Measurements from ENCODE around the gene RABEP1. TPM values are rescaled to one million over a fixed set of nuclear protein-coding genes. Genes with fewer than 3 reads are reported as not detected.

The RABEP1 gene
- total and polyA plus RNA-seq, 9 of the 15 experiments (the other 6 are each of a cell fraction or from before 2014, with no cell fraction given): 8.2 to 38.9 (median 30.3) TPM

- TF ChIP-seq HNRNPK (IDR thresholded peaks at IDR 0.05; ENCODE audit: low read depth, low read length, poor library complexity, severe bottlenecking) (no peak), PML (IDR thresholded peaks at IDR 0.05; ENCODE audit: low read length) (peak; percentile 65; the same call in 1 of the 2 replicates), NCOA6 (IDR thresholded peaks at IDR 0.05) (no peak), ZFX (CRISPR knock-in tag; IDR thresholded peaks at IDR 0.05) (peak; percentile 60), ZBTB7A (IDR thresholded peaks at IDR 0.05; ENCODE audit: borderline replicate concordance, control insufficient read depth, low read depth, low read length) (peak; percentile 98), NR2F6 (CRISPR knock-in tag; IDR thresholded peaks at IDR 0.05) (no peak), PREB (CRISPR knock-in tag; IDR thresholded peaks at IDR 0.05) (no peak), SMARCE1 (IDR thresholded peaks at IDR 0.05) (no peak), PRMT5 (CRISPR knock-in tag; IDR thresholded peaks at IDR 0.05) (no peak), TCF7L2 (IDR thresholded peaks at IDR 0.05; ENCODE audit: low read depth, low read length) (no peak), ZBTB43 (CRISPR knock-in tag; IDR thresholded peaks at IDR 0.05) (no peak), PTTG1 (tag; IDR thresholded peaks at IDR 0.05; ENCODE audit: low read depth) (no peak), TEAD1 (CRISPR knock-in tag; IDR thresholded peaks at IDR 0.05) (peak; percentile 15 to 41; a peak in 1 of 4 replicates), ZSCAN29 (IDR thresholded peaks at IDR 0.05) (0 out of 2 replicates have a peak, but pooled peaks have one; percentile 2), CBFA2T3 (IDR thresholded peaks at IDR 0.05) (no peak), PCBP2 (IDR thresholded peaks at IDR 0.05; ENCODE audit: low read depth, low read length, poor library complexity, severe bottlenecking) (no peak), RFX1 (IDR thresholded peaks at IDR 0.05) (no peak), PTBP1 (IDR thresholded peaks at IDR 0.05; ENCODE audit: low read depth, low read length) (no peak), ZNF436 (CRISPR knock-in tag; IDR thresholded peaks at IDR 0.05) (no peak)
- TF ChIP-seq, protein P1, sequence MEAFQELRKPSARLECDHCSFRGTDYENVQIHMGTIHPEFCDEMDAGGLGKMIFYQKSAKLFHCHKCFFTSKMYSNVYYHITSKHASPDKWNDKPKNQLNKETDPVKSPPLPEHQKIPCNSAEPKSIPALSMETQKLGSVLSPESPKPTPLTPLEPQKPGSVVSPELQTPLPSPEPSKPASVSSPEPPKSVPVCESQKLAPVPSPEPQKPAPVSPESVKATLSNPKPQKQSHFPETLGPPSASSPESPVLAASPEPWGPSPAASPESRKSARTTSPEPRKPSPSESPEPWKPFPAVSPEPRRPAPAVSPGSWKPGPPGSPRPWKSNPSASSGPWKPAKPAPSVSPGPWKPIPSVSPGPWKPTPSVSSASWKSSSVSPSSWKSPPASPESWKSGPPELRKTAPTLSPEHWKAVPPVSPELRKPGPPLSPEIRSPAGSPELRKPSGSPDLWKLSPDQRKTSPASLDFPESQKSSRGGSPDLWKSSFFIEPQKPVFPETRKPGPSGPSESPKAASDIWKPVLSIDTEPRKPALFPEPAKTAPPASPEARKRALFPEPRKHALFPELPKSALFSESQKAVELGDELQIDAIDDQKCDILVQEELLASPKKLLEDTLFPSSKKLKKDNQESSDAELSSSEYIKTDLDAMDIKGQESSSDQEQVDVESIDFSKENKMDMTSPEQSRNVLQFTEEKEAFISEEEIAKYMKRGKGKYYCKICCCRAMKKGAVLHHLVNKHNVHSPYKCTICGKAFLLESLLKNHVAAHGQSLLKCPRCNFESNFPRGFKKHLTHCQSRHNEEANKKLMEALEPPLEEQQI (IDR thresholded peaks at IDR 0.05): no peak
- TF ChIP-seq, protein P2, sequence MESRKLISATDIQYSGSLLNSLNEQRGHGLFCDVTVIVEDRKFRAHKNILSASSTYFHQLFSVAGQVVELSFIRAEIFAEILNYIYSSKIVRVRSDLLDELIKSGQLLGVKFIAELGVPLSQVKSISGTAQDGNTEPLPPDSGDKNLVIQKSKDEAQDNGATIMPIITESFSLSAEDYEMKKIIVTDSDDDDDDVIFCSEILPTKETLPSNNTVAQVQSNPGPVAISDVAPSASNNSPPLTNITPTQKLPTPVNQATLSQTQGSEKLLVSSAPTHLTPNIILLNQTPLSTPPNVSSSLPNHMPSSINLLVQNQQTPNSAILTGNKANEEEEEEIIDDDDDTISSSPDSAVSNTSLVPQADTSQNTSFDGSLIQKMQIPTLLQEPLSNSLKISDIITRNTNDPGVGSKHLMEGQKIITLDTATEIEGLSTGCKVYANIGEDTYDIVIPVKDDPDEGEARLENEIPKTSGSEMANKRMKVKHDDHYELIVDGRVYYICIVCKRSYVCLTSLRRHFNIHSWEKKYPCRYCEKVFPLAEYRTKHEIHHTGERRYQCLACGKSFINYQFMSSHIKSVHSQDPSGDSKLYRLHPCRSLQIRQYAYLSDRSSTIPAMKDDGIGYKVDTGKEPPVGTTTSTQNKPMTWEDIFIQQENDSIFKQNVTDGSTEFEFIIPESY (CRISPR knock-in tag; IDR thresholded peaks at IDR 0.05): no peak
- TF ChIP-seq, protein P3, sequence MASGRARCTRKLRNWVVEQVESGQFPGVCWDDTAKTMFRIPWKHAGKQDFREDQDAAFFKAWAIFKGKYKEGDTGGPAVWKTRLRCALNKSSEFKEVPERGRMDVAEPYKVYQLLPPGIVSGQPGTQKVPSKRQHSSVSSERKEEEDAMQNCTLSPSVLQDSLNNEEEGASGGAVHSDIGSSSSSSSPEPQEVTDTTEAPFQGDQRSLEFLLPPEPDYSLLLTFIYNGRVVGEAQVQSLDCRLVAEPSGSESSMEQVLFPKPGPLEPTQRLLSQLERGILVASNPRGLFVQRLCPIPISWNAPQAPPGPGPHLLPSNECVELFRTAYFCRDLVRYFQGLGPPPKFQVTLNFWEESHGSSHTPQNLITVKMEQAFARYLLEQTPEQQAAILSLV (tag; IDR thresholded peaks at IDR 0.05): no peak
Measured at GRCh38 chr17:5419356-5419958, 137.4 kb downstream of the RABEP1 start, which contains the start of gene NUP88 (continued).

Measured in K562 (cell line).